ENCODE data around the gene DCAF15. TPM values are rescaled to one million over a fixed set of nuclear protein-coding genes. Genes with fewer than 3 reads are reported as not detected.
"Not testable (repeated sequence)": the region's sequence is repeated elsewhere in the genome, so short reads cannot be mapped to it uniquely, and the experiment has no call there.

DCAF15 gene
- total RNA-seq, 1 experiment from 2014 or later = 13.8 TPM

- Histone ChIP-seq H3K4me3 (no peak overlapping the region), H3K36me3 (peaks cover 21% of the 10 kb centered on the region), H3K27me3 (no peaks in the 10 kb centered on the region), H3K9me3 (no peaks in the 10 kb centered on the region)
- peak; percentile 44 for DNase-seq
Observed at GRCh38 chr19:13964776-13965175, 12.5 kb downstream of the DCAF15 start.

GRCh38 chr19:13965377-13965896 lies 13.1 kb downstream of the DCAF15 start:
- DNase-seq = no peak
- no peaks in the 10 kb centered on the region for H3K9me3 ChIP-seq
- no peak overlapping the region for H3K4me3 ChIP-seq
- H3K27me3 ChIP-seq = no peaks in the 10 kb centered on the region
- peaks cover 17% of the 10 kb centered on the region for H3K36me3 ChIP-seq

- H3K36me3 ChIP-seq = peaks cover 15% of the 10 kb centered on the region
- DNase-seq = no peak
- no peaks in the 10 kb centered on the region for H3K9me3 ChIP-seq
- no peaks in the 10 kb centered on the region for H3K27me3 ChIP-seq
- no peak overlapping the region for H3K4me3 ChIP-seq
Observed at GRCh38 chr19:13965926-13966683, 13.8 kb downstream of the DCAF15 start.

GRCh38 chr19:13966684-13967128 lies 14.4 kb downstream of the DCAF15 start:
- Histone ChIP-seq H3K27me3 (no peaks in the 10 kb centered on the region), H3K4me3 (no peak overlapping the region), H3K36me3 (peaks cover 15% of the 10 kb centered on the region), H3K9me3 (no peaks in the 10 kb centered on the region)
- no peak for DNase-seq

GRCh38 chr19:13967206-13967605 lies 14.9 kb downstream of the DCAF15 start:
- not testable (repeated sequence) for H3K4me3 ChIP-seq, DNase-seq, H3K27me3 ChIP-seq, H3K9me3 ChIP-seq
- H3K36me3 ChIP-seq = peaks cover 16% of the 10 kb centered on the region

- Histone ChIP-seq H3K27me3 (no peaks in the 10 kb centered on the region), H3K9me3 (no peaks in the 10 kb centered on the region), H3K36me3 (peaks cover 18% of the 10 kb centered on the region), H3K4me3 (no peak overlapping the region)
- DNase-seq = no peak
Observed at GRCh38 chr19:13968383-13968935, 16.1 kb downstream of the DCAF15 start.

- peaks cover 20% of the 10 kb centered on the region for H3K36me3 ChIP-seq
Observed at GRCh38 chr19:13968999-13969398, 16.7 kb downstream of the DCAF15 start.

GRCh38 chr19:13969897-13970296 lies 17.6 kb downstream of the DCAF15 start:
- no peak for DNase-seq
- H3K36me3 ChIP-seq = peaks cover 15% of the 10 kb centered on the region

More at GRCh38 chr19:13968999-13969398, 16.7 kb downstream of the DCAF15 start:
- no peak for DNase-seq
- no peaks in the 10 kb centered on the region for H3K27me3 ChIP-seq
- no peak overlapping the region for H3K4me3 ChIP-seq
- no peaks in the 10 kb centered on the region for H3K9me3 ChIP-seq

GRCh38 chr19:13971868-13972267 lies 19.6 kb downstream of the DCAF15 start:
- not testable (repeated sequence) for DNase-seq, H3K4me3 ChIP-seq, H3K36me3 ChIP-seq, H3K9me3 ChIP-seq, H3K27me3 ChIP-seq

More at GRCh38 chr19:13969897-13970296, 17.6 kb downstream of the DCAF15 start:
- H3K27me3 ChIP-seq = no peaks in the 10 kb centered on the region
- H3K9me3 ChIP-seq = no peaks in the 10 kb centered on the region
- no peak overlapping the region for H3K4me3 ChIP-seq

- H3K4me3 ChIP-seq = no peak overlapping the region
- H3K36me3 ChIP-seq = peaks cover 9% of the 10 kb centered on the region
- DNase-seq = no peak
- H3K27me3 ChIP-seq = no peaks in the 10 kb centered on the region
- no peaks in the 10 kb centered on the region for H3K9me3 ChIP-seq
Observed at GRCh38 chr19:13972368-13973155, 20.3 kb downstream of the DCAF15 start.

GRCh38 chr19:13973479-13973878 lies 21.2 kb downstream of the DCAF15 start:
- DNase-seq, H3K27me3 ChIP-seq, H3K9me3 ChIP-seq, H3K36me3 ChIP-seq, H3K4me3 ChIP-seq: not testable (repeated sequence)

- no peaks in the 10 kb centered on the region for H3K9me3 ChIP-seq
- no peak for DNase-seq
- H3K4me3 ChIP-seq = no peak overlapping the region
- peaks cover 5% of the 10 kb centered on the region for H3K36me3 ChIP-seq
- H3K27me3 ChIP-seq = no peaks in the 10 kb centered on the region
Observed at GRCh38 chr19:13974073-13974472, 21.8 kb downstream of the DCAF15 start.

GRCh38 chr19:13975870-13976269 lies 23.6 kb downstream of the DCAF15 start:
- Histone ChIP-seq H3K4me3 (no peak overlapping the region), H3K27me3 (no peaks in the 10 kb centered on the region), H3K9me3 (no peaks in the 10 kb centered on the region), H3K36me3 (peaks cover 5% of the 10 kb centered on the region)
- no peak for DNase-seq

GRCh38 chr19:13976446-13976845 lies 24.1 kb downstream of the DCAF15 start:
- no peak for DNase-seq
- H3K4me3 ChIP-seq = no peak overlapping the region
- H3K27me3 ChIP-seq = no peaks in the 10 kb centered on the region
- H3K9me3 ChIP-seq = no peaks in the 10 kb centered on the region
- peaks cover 5% of the 10 kb centered on the region for H3K36me3 ChIP-seq

GRCh38 chr19:13977803-13978202 lies 25.5 kb downstream of the DCAF15 start:
- H3K36me3 ChIP-seq = peaks cover 2% of the 10 kb centered on the region; the same call in 1 of the 2 replicates
- no peak for DNase-seq
- no peaks in the 10 kb centered on the region for H3K27me3 ChIP-seq
- no peaks in the 10 kb centered on the region for H3K9me3 ChIP-seq
- H3K4me3 ChIP-seq = no peak overlapping the region

GRCh38 chr19:13978351-13979243 lies 26.3 kb downstream of the DCAF15 start:
- Histone ChIP-seq H3K27me3 (no peaks in the 10 kb centered on the region), H3K9me3 (no peaks in the 10 kb centered on the region), H3K36me3 (peaks cover under 1% of the 10 kb centered on the region; the same call in 1 of the 2 replicates), H3K4me3 (no peak overlapping the region)
- DNase-seq = no peak

Measured in MG63 (cell line).